ENCODE results near the gene MDH2. TPM values are rescaled to one million over a fixed set of nuclear protein-coding genes. Genes with fewer than 3 reads are reported as not detected.

MDH2 gene
- total and polyA plus RNA-seq, 2 of the 4 experiments (the other 2 are of a cell fraction) = 55.4 to 206 TPM

GRCh38 chr7:76076995-76077394 is 29.1 kb downstream of the MDH2 start:
- WGBS, 2 experiments (ENCODE audit: extremely low coverage in 2 of 2, insufficient read length in 1 of 2) = no CpG with 5 or more reads among the region's 6 CpGs
- H3K9me3 ChIP-seq (ENCODE audit: control insufficient read depth, insufficient read depth, low read length) = peaks cover 5% of the 10 kb centered on the region
- no TSS peak for BruUV-seq (replicated peaks)
- no peak overlapping the region for H2BK5ac ChIP-seq (ENCODE audit: low read depth, low read length, poor library complexity, severe bottlenecking)
- H3K14ac ChIP-seq (replicated peaks; ENCODE audit: low read depth, low read length) = no peak overlapping the region
- no peak overlapping the region for H2AFZ ChIP-seq (replicated peaks; ENCODE audit: low read length, poor library complexity)
- no peaks in the 10 kb centered on the region for H4K20me1 ChIP-seq (ENCODE audit: insufficient read depth, low read length)
- ChIA-PET POLR2A (ENCODE audit: unreplicated experiment) (no interaction called here), CTCF (no interaction called here)
- H3K18ac ChIP-seq (ENCODE audit: low read depth, low read length) = no peak overlapping the region
- no peak overlapping the region for H3K56ac ChIP-seq (ENCODE audit: extremely low read depth, insufficient read depth, low read length)
- H3K27ac ChIP-seq (ENCODE audit: insufficient read depth, low read length) = no peak overlapping the region; the same call in 1 of the 2 replicates
- H4K91ac ChIP-seq (ENCODE audit: insufficient read depth, low read depth, low read length) = no peak overlapping the region
- dilution Hi-C loops (cut with HindIII; ENCODE audit: low sequenced_read_pairs, unreplicated experiment) (no loop called here), intact Hi-C loops (cut with micrococcal nuclease) (no loop called here), in situ Hi-C loops (cut with MboI; ENCODE audit: low sequenced_read_pairs) (no loop called here)
- H3K79me1 ChIP-seq (ENCODE audit: low read depth in 1 of 2, low read length in 2 of 2) = no peaks in the 10 kb centered on the region
- H3K23ac ChIP-seq (ENCODE audit: low read depth, low read length) = no peak overlapping the region
- 0 out of 3 replicates have a peak overlapping the region, but pooled peaks have one; percentile 36 for H2BK15ac ChIP-seq (ENCODE audit: low read depth, low read length)
- no peak overlapping the region for H2AK9ac ChIP-seq (replicated peaks; ENCODE audit: low read depth, low read length, poor library complexity)
- no peak overlapping the region for H2BK120ac ChIP-seq (ENCODE audit: low read depth, low read length)
- H2BK20ac ChIP-seq (ENCODE audit: low read depth, low read length) = no peak overlapping the region
- H3K9me1 ChIP-seq (ENCODE audit: insufficient read depth, low read length) = 0 out of 2 replicates have a peak, but pooled peaks cover 8% of the 10 kb centered on the region
- no peak overlapping the region for H4K8ac ChIP-seq (ENCODE audit: low read depth in 2 of 2, low read length in 2 of 2)
- no peak for ATAC-seq (ENCODE audit: low read depth)
- H3K4ac ChIP-seq (ENCODE audit: low read depth, low read length) = no peak overlapping the region
- no peak overlapping the region for H3K4me3 ChIP-seq (ENCODE audit: insufficient read depth, low read depth, low read length)
- H3K4me1 ChIP-seq (ENCODE audit: control insufficient read depth, insufficient read depth, low read length) = peaks cover 6% of the 10 kb centered on the region
- no peak overlapping the region for H3K4me2 ChIP-seq (ENCODE audit: low read depth, low read length)
- no peaks in the 10 kb centered on the region for H3K27me3 ChIP-seq (ENCODE audit: control insufficient read depth, insufficient read depth, low read length)
- no peaks in the 10 kb centered on the region for H3K36me3 ChIP-seq (ENCODE audit: control insufficient read depth, insufficient read depth, low read length)
- H4K5ac ChIP-seq (ENCODE audit: low read depth, low read length) = no peak overlapping the region
- H2AK5ac ChIP-seq (ENCODE audit: low read depth, low read length) = no peak overlapping the region
- H3K9ac ChIP-seq (ENCODE audit: low read depth, low read length) = no peak overlapping the region
- no peak for DNase-seq
- no peak for TF ChIP-seq FOS (IDR thresholded peaks at IDR 0.05; ENCODE audit: low read depth, low read length)
- TF ChIP-seq BHLHE40 (IDR thresholded peaks at IDR 0.05; ENCODE audit: low read depth, low read length) = no peak
- no peak for TF ChIP-seq MXI1 (IDR thresholded peaks at IDR 0.05; ENCODE audit: borderline replicate concordance, low read depth, low read length)
- TF ChIP-seq CEBPB (IDR thresholded peaks at IDR 0.05; ENCODE audit: low read depth, low read length) = no peak
- TF ChIP-seq CTCF (conservative IDR thresholded peaks at IDR 0.05; ENCODE audit: low read depth, low read length) = no peak
- TF ChIP-seq, protein P1, sequence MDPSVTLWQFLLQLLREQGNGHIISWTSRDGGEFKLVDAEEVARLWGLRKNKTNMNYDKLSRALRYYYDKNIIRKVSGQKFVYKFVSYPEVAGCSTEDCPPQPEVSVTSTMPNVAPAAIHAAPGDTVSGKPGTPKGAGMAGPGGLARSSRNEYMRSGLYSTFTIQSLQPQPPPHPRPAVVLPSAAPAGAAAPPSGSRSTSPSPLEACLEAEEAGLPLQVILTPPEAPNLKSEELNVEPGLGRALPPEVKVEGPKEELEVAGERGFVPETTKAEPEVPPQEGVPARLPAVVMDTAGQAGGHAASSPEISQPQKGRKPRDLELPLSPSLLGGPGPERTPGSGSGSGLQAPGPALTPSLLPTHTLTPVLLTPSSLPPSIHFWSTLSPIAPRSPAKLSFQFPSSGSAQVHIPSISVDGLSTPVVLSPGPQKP (IDR thresholded peaks at IDR 0.05; ENCODE audit: borderline replicate concordance, low read depth, low read length) = no peak
- TF ChIP-seq CHD1 (IDR thresholded peaks at IDR 0.05; ENCODE audit: low read depth, low read length) = no peak
- TF ChIP-seq RCOR1 (IDR thresholded peaks at IDR 0.05; ENCODE audit: insufficient replicate concordance, low read length) = no peak
- TF ChIP-seq RFX5 (IDR thresholded peaks at IDR 0.05; ENCODE audit: low read depth, low read length) = no peak
- TF ChIP-seq MAFK (IDR thresholded peaks at IDR 0.05; ENCODE audit: low read depth, low read length) = no peak
- TF ChIP-seq POLR2A (IDR thresholded peaks at IDR 0.05; ENCODE audit: low read depth, low read length) = no peak
- no peak for TF ChIP-seq MAZ (IDR thresholded peaks at IDR 0.05; ENCODE audit: borderline replicate concordance, low read depth, low read length)
- no peak for TF ChIP-seq SMC3 (IDR thresholded peaks at IDR 0.05; ENCODE audit: low read depth, low read length)
- TF ChIP-seq USF2 (IDR thresholded peaks at IDR 0.05; ENCODE audit: low read depth, low read length) = no peak
- TF ChIP-seq RAD21 (IDR thresholded peaks at IDR 0.05; ENCODE audit: low read length) = no peak
- no peak for TF ChIP-seq NFE2L2 (IDR thresholded peaks at IDR 0.05; ENCODE audit: low read depth, low read length)
